Effector CD4-positive, alpha-beta T cell (primary cell): ENCODE data around the gene MIF4GD.
"Not testable (repeated sequence)": the region's sequence is repeated elsewhere in the genome, so short reads cannot be mapped to it uniquely, and the experiment has no call there.

Experiments
- DNase-seq: peaks from one replicate; pipeline ENCODE4 v3.0.0-alpha.2; 2020

The MIF4GD gene

GRCh38 chr17:75257228-75257627 is 13.8 kb downstream of the MIF4GD start:
- not testable (repeated sequence) for DNase-seq

- DNase-seq = not testable (repeated sequence)
Observed at GRCh38 chr17:75255954-75256698, 14.9 kb downstream of the MIF4GD start.

GRCh38 chr17:75252039-75252816 is 18.8 kb downstream of the MIF4GD start:
- DNase-seq = no peak

- peak; percentile 57 for DNase-seq
Observed at GRCh38 chr17:75250009-75250471, 21.0 kb downstream of the MIF4GD start.

GRCh38 chr17:75249564-75249963 is 21.5 kb downstream of the MIF4GD start:
- DNase-seq = no peak

- DNase-seq = no peak
Observed at GRCh38 chr17:75246404-75246803, 24.6 kb downstream of the MIF4GD start.

GRCh38 chr17:75245011-75245410 is 26.0 kb downstream of the MIF4GD start:
- DNase-seq = no peak

GRCh38 chr17:75244133-75244866 is 26.7 kb downstream of the MIF4GD start:
- no peak for DNase-seq

- DNase-seq = peak; percentile 36
Observed at GRCh38 chr17:75242461-75243042, 28.5 kb downstream of the MIF4GD start.

- no peak for DNase-seq
Observed at GRCh38 chr17:75241996-75242460, 29.0 kb downstream of the MIF4GD start.

- DNase-seq = no peak
Observed at GRCh38 chr17:75241502-75241901, 29.5 kb downstream of the MIF4GD start.

GRCh38 chr17:75241143-75241430 is 29.9 kb downstream of the MIF4GD start:
- DNase-seq = no peak

- no peak for DNase-seq
Observed at GRCh38 chr17:75240394-75241142, 30.5 kb downstream of the MIF4GD start.

- no peak for DNase-seq
Observed at GRCh38 chr17:75239778-75240393, 31.1 kb downstream of the MIF4GD start.

- DNase-seq = no peak
Observed at GRCh38 chr17:75239214-75239613, 31.8 kb downstream of the MIF4GD start.

- peak; percentile 50 for DNase-seq
Observed at GRCh38 chr17:75238684-75239191, 32.3 kb downstream of the MIF4GD start.

GRCh38 chr17:75238020-75238580 is 32.9 kb downstream of the MIF4GD start:
- DNase-seq = no peak

- DNase-seq = no peak
Observed at GRCh38 chr17:75237100-75238014, 33.7 kb downstream of the MIF4GD start.

GRCh38 chr17:75232786-75233185 is 38.2 kb downstream of the MIF4GD start:
- DNase-seq = no peak
